GM21717 (cell line): ENCODE results near the gene LPAR4.
"Not testable (repeated sequence)": the region's sequence is repeated elsewhere in the genome, so short reads cannot be mapped to it uniquely, and the experiment has no call there.

Experiments used
- ATAC-seq: cut with Tn5 transposase; IDR thresholded peaks from one replicate; pipeline ENCODE4 v1.9.1; 2021; ENCODE audit warnings: mild to moderate bottlenecking, moderate library complexity; ENCODE audit not compliant: unreplicated experiment

LPAR4 gene, protein sequence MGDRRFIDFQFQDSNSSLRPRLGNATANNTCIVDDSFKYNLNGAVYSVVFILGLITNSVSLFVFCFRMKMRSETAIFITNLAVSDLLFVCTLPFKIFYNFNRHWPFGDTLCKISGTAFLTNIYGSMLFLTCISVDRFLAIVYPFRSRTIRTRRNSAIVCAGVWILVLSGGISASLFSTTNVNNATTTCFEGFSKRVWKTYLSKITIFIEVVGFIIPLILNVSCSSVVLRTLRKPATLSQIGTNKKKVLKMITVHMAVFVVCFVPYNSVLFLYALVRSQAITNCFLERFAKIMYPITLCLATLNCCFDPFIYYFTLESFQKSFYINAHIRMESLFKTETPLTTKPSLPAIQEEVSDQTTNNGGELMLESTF

GRCh38 chrX:78747489-78747888 is at the start of gene LPAR4:
LPAR4 (plus strand) TSS chrX:78747720; CDS start chrX:78754870, 7,150 bp downstream.
- no peak for ATAC-seq

GRCh38 chrX:78706071-78706470 is 41.4 kb upstream of the LPAR4 start:
- no peak for ATAC-seq

- no peak for ATAC-seq
Observed at GRCh38 chrX:78708262-78708661, 39.3 kb upstream of the LPAR4 start.

- no peak for ATAC-seq
Observed at GRCh38 chrX:78708816-78709215, 38.7 kb upstream of the LPAR4 start.

DNA sequence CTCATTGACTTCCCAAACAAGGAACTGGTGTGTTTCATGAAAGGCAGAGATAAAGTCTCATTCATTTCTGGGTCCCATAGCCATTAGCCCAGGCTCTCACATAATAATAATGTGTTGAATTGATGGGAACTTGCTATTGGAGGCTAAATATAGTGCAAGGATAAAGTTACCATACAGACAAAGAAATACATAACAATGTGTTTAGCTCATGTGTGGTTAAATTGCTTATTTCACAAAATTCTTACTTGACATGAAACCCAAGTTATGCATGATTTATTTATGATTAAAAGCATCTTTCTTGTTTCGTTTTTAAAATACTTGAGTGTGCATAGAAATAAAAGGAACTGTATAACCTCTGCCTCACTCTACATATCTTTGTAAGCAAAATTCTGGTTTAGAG is 37.3 kb upstream of the LPAR4 start:
- no peak for ATAC-seq

DNA sequence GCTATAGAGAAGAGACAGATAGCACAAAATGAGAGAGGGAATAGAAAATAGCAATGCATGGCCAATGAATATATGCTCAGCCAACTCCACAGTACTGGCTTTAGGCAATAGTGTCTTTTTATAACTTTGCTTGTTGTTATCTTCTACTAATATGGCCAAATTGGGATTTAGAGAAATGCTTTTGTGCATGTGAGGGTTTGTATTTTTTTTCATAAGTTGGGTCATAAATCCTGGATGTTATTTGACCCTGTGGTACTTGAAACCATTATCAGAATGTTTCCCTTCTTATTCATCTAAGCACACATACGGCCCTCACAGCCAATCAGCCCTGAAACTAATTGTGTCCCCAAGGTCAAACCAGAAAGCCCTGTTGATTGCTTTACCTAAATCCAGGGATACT is 35.2 kb upstream of the LPAR4 start:
- ATAC-seq: no peak

DNA sequence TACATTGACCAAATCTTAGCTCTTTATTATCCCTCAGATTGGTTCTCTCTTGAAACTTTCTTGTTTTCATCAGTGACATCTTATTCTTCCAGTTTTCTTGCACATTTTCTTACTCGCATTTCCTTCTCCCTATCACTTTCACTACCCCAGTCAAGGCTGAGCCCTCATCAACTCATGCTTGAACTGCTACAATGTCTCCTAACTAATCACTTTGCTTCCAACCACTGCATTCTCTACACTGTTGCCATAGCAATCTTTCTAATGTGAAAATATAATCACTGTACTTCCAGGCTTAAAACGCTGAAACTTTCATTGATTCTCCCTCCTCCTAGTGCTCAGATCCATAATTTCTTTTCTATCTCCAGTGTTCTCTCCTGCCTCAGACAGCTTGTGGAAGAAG is 22.2 kb upstream of the LPAR4 start:
- no peak for ATAC-seq

GRCh38 chrX:78746496-78746895 is 1.0 kb upstream of the LPAR4 start:
- ATAC-seq: no peak

- ATAC-seq: no peak
Observed at GRCh38 chrX:78747971-78748370, 451 bp downstream of the LPAR4 start.

GRCh38 chrX:78748846-78749245 is 1.3 kb downstream of the LPAR4 start:
- ATAC-seq: no peak

- no peak for ATAC-seq
Observed at GRCh38 chrX:78753571-78753970, 6.1 kb downstream of the LPAR4 start.

- peak; percentile 94 for ATAC-seq
Observed at GRCh38 chrX:78754917-78755316, 7.4 kb downstream of the LPAR4 start.

DNA sequence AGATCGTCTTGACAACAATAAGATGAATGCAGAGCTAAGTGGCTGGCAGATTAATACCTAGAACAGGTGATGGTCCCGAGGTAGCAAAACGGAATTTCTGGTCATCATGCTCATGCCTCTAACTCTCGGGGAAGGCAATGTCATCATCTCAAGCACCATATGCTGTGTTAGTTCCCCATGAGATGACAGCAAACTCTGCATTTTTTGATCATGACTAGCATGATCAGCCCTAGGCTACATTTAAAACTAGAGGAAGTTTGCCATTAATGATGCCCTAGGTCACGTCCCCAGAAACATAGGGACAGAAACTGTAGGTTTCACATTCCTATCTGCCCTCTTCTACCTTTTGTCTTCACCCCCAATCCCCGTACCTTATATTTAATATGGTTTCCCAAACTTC is 11.6 kb downstream of the LPAR4 start:
- no peak for ATAC-seq

DNA sequence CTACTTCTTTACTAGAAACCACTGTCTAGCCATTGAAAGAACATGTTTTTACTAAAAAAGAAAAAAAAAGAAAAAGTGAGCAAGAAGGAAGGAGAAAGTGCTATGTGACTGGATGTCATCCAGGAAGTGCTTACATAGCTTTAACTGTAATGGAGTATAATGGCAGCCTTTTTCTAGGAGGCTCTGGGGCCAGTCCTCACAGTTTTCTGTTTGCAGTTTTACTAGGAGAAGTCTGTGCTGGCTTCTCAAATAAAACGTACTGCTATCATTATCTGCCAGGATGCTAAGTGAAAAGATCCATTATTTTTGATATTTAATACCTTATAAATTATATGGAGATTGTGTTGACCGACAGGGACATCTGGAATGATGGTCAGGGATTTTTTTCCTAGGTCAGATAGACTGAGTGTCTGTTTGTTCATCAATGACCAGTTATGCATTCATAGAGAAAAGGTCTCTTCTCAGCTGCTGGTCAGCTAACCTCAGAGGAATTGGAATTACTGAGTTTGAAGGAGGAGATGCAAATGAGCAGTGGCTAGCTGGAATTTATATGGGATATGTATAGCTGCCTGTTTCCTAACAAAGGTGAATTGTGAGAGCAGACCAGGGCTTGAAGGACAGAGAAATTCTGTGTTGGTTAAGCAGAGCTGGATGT is 21.7 kb downstream of the LPAR4 start:
- no peak for ATAC-seq

- ATAC-seq: no peak
Observed at GRCh38 chrX:78769946-78770345, 22.4 kb downstream of the LPAR4 start.

DNA sequence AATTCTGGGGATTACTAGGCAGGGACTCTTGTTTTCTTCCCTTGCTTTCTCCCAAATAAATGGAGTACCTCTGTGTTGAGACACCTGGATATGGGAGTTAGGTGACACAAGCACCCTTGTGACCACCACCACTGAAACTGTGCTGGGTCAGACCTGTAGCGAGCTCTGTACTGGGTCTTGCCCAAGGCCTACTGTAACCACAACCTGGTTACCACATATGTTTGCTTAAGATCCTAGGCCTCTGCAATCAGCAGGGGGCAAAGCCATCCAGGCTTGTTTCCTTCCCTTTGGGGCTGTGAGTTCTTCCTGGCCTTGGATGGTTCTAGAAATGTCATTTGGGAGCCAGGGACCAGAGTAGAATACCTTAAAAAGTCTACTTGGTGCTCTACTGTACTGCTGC is 49.4 kb downstream of the LPAR4 start:
- ATAC-seq: no peak

DNA sequence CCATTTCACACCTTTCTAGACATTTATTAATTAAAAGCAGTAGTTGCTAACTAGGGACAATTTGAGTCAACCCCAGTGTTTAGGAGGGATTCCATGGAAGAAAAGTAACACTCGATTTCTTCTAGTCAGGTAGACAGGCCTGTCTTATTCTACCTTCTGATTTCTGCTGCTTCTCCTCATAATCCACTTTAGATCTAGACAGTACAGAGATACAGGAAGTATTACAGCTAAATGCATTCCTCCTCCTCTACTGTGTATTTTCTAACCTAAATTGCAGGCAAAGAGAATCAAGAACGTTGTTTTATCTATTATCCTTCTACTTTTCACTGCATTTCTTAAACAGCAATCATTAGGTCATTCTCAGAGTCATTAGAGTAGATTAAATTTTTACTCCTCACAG is 52.6 kb downstream of the LPAR4 start:
- ATAC-seq: no peak

GRCh38 chrX:78800694-78801093 is 53.2 kb downstream of the LPAR4 start:
- ATAC-seq: no peak

DNA sequence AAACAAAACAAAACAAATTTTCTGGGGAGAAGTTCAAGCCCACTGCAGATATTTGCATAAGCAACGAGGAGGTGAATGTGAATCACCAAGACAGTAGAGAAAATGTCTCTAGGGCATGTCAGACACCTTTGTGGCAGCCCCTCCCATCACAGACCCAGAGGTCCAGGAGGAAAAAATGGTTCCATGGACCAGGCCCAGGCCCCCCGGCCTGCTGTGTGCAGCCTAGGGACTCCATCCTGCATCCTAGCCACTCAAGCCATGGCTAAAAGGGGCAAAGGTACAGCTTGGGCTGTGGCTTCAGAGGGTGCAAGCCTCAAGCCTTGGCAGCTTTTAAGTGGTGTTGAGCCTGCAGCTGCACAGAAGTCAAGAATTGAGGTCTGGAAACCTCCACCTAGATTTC is 54.0 kb downstream of the LPAR4 start:
- ATAC-seq: no peak

DNA sequence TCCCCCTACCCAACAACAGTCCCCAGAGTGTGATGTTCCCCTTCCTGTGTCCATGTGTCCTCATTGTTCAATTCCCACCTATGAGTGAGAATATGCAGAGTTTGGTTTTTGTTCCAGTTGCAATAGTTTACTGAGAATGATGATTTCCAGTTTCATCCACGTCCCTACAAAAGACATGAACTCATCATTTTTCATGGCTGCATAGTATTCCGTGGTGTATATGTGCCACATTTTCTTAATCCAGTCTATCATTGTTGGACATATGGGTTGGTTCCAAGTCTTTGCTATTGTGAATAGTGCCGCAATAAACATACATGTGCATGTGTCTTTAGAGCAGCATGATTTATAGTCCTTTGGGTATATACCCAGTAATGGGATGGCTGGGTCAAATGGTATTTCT is 55.0 kb downstream of the LPAR4 start:
- not testable (repeated sequence) for ATAC-seq
